T-helper 9 cell (primary cell): ENCODE results near the gene TPPP.

Source experiments
- DNase-seq: peaks from one replicate; pipeline ENCODE4 v3.0.0-alpha.2; 2020

TPPP gene

GRCh38 chr5:664343-664993, 28.7 kb downstream of the TPPP start:
- DNase-seq, result no peak

- DNase-seq, result no peak
These were observed 29.5 kb downstream of the TPPP start for GRCh38 chr5:663436-664342.

- no peak for DNase-seq
These were observed 30.3 kb downstream of the TPPP start for GRCh38 chr5:662751-663435.

- no peak for DNase-seq
These were observed 31.0 kb downstream of the TPPP start for GRCh38 chr5:661891-662750.

GRCh38 chr5:660491-661030, 32.6 kb downstream of the TPPP start:
- DNase-seq, result no peak

GRCh38 chr5:659496-660263, 33.5 kb downstream of the TPPP start:
- no peak for DNase-seq

- no peak for DNase-seq
These were observed 35.0 kb downstream of the TPPP start for GRCh38 chr5:658103-658502.

GRCh38 chr5:657570-657969, 35.6 kb downstream of the TPPP start:
- no peak for DNase-seq

GRCh38 chr5:655406-655805, 37.7 kb downstream of the TPPP start:
- DNase-seq, result no peak

GRCh38 chr5:654071-654778, 38.9 kb downstream of the TPPP start:
- no peak for DNase-seq

GRCh38 chr5:652773-653350, 40.3 kb downstream of the TPPP start:
- DNase-seq, result no peak

- DNase-seq, result no peak
These were observed 41.1 kb downstream of the TPPP start for GRCh38 chr5:652023-652515.

- no peak for DNase-seq
These were observed 41.7 kb downstream of the TPPP start for GRCh38 chr5:651296-652022.

- DNase-seq, result no peak
These were observed 45.4 kb downstream of the TPPP start for GRCh38 chr5:647727-648126.

- no peak for DNase-seq
These were observed 45.8 kb downstream of the TPPP start for GRCh38 chr5:647311-647710.

GRCh38 chr5:646396-647201, 46.6 kb downstream of the TPPP start:
- DNase-seq, result no peak

- DNase-seq, result no peak
These were observed 47.7 kb downstream of the TPPP start for GRCh38 chr5:645421-645820.

GRCh38 chr5:644971-645370, 48.2 kb downstream of the TPPP start:
- no peak for DNase-seq

GRCh38 chr5:644509-644908, 48.6 kb downstream of the TPPP start:
- no peak for DNase-seq
